Loucy (cell line): ENCODE results near the gene GPR84.

ENCODE experiments used
- CTCF ChIP-seq: fragments of 200-600 bp; sonication (generic); conservative IDR thresholded peaks from 2 replicates; pipeline ENCODE4 v1.5.1; 2014; ENCODE audit warnings: mild to moderate bottlenecking, antibody characterized with exemption, low read length
- EZH2phosphoT487 ChIP-seq: fragments of 200-600 bp; IDR thresholded peaks from 2 replicates; pipeline ENCODE4 v1.6.1; 2018; ENCODE audit warnings: antibody characterized with exemption, mild to moderate bottlenecking, moderate library complexity, borderline replicate concordance

GRCh38 chr12:54386403-54387113 is 22.3 kb upstream of the GPR84 start:
- TF ChIP-seq CTCF (no peak), EZH2phosphoT487 (no peak)
